ENCODE results near the gene GPANK1. TPM values are rescaled to one million over a fixed set of nuclear protein-coding genes. Genes with fewer than 3 reads are reported as not detected.
A peak's percentile ranks its signal among the peaks of the same experiment; 100 is the strongest.

GPANK1 gene
- total and polyA plus RNA-seq, 2 of the 4 experiments (the other 2 are of a cell fraction) = 6.1 to 13.8 TPM

DNA sequence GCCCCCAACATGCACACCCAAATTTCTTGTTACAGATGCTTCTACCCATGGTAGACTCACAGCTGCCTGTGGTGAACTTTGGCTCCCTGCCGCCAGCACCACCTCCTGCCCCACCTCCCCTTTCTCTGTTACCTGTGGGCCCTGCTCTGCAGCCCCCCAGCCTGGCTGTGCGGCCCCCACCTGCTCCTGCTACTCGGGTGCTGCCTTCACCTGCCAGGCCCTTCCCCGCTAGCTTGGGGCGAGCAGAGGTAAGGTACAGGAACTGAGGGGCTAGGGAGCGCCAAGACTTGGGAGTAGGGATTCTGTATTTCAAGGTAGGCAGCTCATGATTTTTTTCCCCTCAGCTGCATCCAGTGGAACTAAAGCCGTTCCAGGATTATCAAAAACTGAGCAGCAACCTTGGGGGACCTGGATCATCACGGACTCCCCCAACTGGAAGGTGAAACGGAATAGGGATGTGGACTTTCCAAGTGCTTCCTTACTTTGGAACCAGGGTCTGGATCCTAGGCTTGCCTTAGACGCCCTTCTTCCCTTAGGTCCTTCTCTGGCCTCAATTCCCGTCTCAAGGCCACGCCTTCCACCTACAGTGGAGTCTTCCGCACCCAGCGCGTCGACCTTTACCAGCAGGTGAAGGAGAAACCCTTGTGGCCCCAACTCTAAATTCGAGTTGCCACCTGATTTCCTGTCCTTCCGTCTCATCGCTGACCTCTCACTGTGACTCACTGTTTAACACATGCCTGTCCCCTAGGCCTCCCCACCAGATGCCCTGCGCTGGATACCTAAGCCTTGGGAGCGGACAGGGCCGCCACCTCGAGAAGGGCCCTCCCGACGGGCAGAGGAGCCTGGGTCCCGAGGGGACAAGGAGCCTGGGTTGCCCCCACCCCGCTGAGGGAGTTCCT is 27.9 kb downstream of the GPANK1 start (continued):
- no peak for TF ChIP-seq RCOR1 (IDR thresholded peaks at IDR 0.05; ENCODE audit: insufficient replicate concordance, low read length)

- Histone ChIP-seq H3K4me1 (ENCODE audit: control insufficient read depth, insufficient read depth, low read length) (no peaks in the 10 kb centered on the region; the same call in 1 of the 2 replicates), H2AK5ac (ENCODE audit: low read depth, low read length) (no peak overlapping the region), H3K18ac (ENCODE audit: low read depth, low read length) (no peak overlapping the region), H3K9ac (ENCODE audit: low read depth, low read length) (no peak overlapping the region), H3K36me3 (ENCODE audit: control insufficient read depth, insufficient read depth, low read length) (peaks cover 85% of the 10 kb centered on the region), H2BK120ac (ENCODE audit: low read depth, low read length) (no peak overlapping the region), H4K8ac (ENCODE audit: low read depth in 2 of 2, low read length in 2 of 2) (no peak overlapping the region), H2AFZ (replicated peaks; ENCODE audit: low read length, poor library complexity) (no peak overlapping the region), H3K56ac (ENCODE audit: extremely low read depth, insufficient read depth, low read length) (no peak overlapping the region), H2BK5ac (ENCODE audit: low read depth, low read length, poor library complexity, severe bottlenecking) (no peak overlapping the region), H4K5ac (ENCODE audit: low read depth, low read length) (no peak overlapping the region), H3K9me3 (ENCODE audit: control insufficient read depth, insufficient read depth, low read length) (no peaks in the 10 kb centered on the region), H3K79me1 (ENCODE audit: low read depth in 1 of 2, low read length in 2 of 2) (peaks cover 29 to 39% of the 10 kb centered on the region in 2 experiments), H2BK15ac (ENCODE audit: low read depth, low read length) (no peak overlapping the region), H3K9me1 (ENCODE audit: insufficient read depth, low read length) (no peaks in the 10 kb centered on the region), H2BK20ac (ENCODE audit: low read depth, low read length) (no peak overlapping the region), H3K27ac (ENCODE audit: insufficient read depth, low read length) (no peak overlapping the region), H3K4me3 (ENCODE audit: insufficient read depth, low read depth, low read length) (no peak overlapping the region), H3K27me3 (ENCODE audit: control insufficient read depth, insufficient read depth, low read length) (no peaks in the 10 kb centered on the region), H4K91ac (ENCODE audit: insufficient read depth, low read depth, low read length) (no peak overlapping the region), H3K14ac (replicated peaks; ENCODE audit: low read depth, low read length) (no peak overlapping the region), H4K20me1 (ENCODE audit: insufficient read depth, low read length) (peaks cover 28% of the 10 kb centered on the region), H2AK9ac (replicated peaks; ENCODE audit: low read depth, low read length, poor library complexity) (peak overlapping the region; percentile 3), H3K4me2 (ENCODE audit: low read depth, low read length) (no peak overlapping the region), H3K4ac (ENCODE audit: low read depth, low read length) (no peak overlapping the region), H3K23ac (ENCODE audit: low read depth, low read length) (no peak overlapping the region)
- in situ Hi-C loops (cut with MboI; ENCODE audit: low sequenced_read_pairs) = no loop called here
- intact Hi-C loops (cut with micrococcal nuclease) = no loop called here
- no TSS peak for BruUV-seq (replicated peaks)
- dilution Hi-C loops (cut with HindIII; ENCODE audit: low sequenced_read_pairs, unreplicated experiment) = no loop called here
- DNase-seq (no peak), ATAC-seq (ENCODE audit: low read depth) (no peak)
- ChIA-PET CTCF (no interaction called here), POLR2A (ENCODE audit: unreplicated experiment) (no interaction called here)
- 83% methylated on average over 7 of the region's 11 CpGs; no CpG with 5 or more reads in 1 of the 2 experiments for WGBS, 2 experiments (ENCODE audit: extremely low coverage in 2 of 2, insufficient read length in 1 of 2)
- no peak for TF ChIP-seq CHD1 (IDR thresholded peaks at IDR 0.05; ENCODE audit: low read depth, low read length)
- no peak for TF ChIP-seq MAZ (IDR thresholded peaks at IDR 0.05; ENCODE audit: borderline replicate concordance, low read depth, low read length)
- no peak for TF ChIP-seq POLR2A (IDR thresholded peaks at IDR 0.05; ENCODE audit: low read depth, low read length)
- TF ChIP-seq BHLHE40 (IDR thresholded peaks at IDR 0.05; ENCODE audit: low read depth, low read length) = no peak
- no peak for TF ChIP-seq SMC3 (IDR thresholded peaks at IDR 0.05; ENCODE audit: low read depth, low read length)
- TF ChIP-seq RAD21 (IDR thresholded peaks at IDR 0.05; ENCODE audit: low read length) = no peak
- TF ChIP-seq, protein P1, sequence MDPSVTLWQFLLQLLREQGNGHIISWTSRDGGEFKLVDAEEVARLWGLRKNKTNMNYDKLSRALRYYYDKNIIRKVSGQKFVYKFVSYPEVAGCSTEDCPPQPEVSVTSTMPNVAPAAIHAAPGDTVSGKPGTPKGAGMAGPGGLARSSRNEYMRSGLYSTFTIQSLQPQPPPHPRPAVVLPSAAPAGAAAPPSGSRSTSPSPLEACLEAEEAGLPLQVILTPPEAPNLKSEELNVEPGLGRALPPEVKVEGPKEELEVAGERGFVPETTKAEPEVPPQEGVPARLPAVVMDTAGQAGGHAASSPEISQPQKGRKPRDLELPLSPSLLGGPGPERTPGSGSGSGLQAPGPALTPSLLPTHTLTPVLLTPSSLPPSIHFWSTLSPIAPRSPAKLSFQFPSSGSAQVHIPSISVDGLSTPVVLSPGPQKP (IDR thresholded peaks at IDR 0.05; ENCODE audit: borderline replicate concordance, low read depth, low read length) = no peak
- TF ChIP-seq RFX5 (IDR thresholded peaks at IDR 0.05; ENCODE audit: low read depth, low read length) = no peak
- TF ChIP-seq CTCF (conservative IDR thresholded peaks at IDR 0.05; ENCODE audit: low read depth, low read length) = no peak
- no peak for TF ChIP-seq NFE2L2 (IDR thresholded peaks at IDR 0.05; ENCODE audit: low read depth, low read length)
- TF ChIP-seq MXI1 (IDR thresholded peaks at IDR 0.05; ENCODE audit: borderline replicate concordance, low read depth, low read length) = no peak
- no peak for TF ChIP-seq CEBPB (IDR thresholded peaks at IDR 0.05; ENCODE audit: low read depth, low read length)
These were observed 29.7 kb downstream of the GPANK1 start for GRCh38 chr6:31634969-31635575.

Measured in IMR-90 (cell line).